DND-41 (cell line): ENCODE data around the gene NIM1K.

ENCODE experiments used
- CTCF ChIP-seq: IDR thresholded peaks from 2 replicates; pipeline ENCODE4 v1.5.1; 2012; ENCODE audit warnings: borderline replicate concordance, low read length, moderate library complexity, mild to moderate bottlenecking; ENCODE audit not compliant: poor library complexity, severe bottlenecking; ENCODE audit errors: extremely low read depth
- EZH2 ChIP-seq: IDR thresholded peaks from 3 replicates; pipeline ENCODE4 v1.6.1; 2012; ENCODE audit warnings: borderline replicate concordance, low read depth, mild to moderate bottlenecking, moderate library complexity, low read length, inconsistent platforms; ENCODE audit not compliant: severe bottlenecking

GRCh38 chr5:43258116-43258515, 66.1 kb downstream of the NIM1K start:
- no peak for TF ChIP-seq CTCF
- TF ChIP-seq EZH2 = no peak
